ENCODE results near the gene AOPEP.
"Not testable (repeated sequence)": the region's sequence is repeated elsewhere in the genome, so short reads cannot be mapped to it uniquely, and the experiment has no call there.

AOPEP gene

GRCh38 chr9:94872891-94873511, 146.5 kb downstream of the AOPEP start:
- Histone ChIP-seq H3K4me1 (peaks cover 57% of the 10 kb centered on the region), H3K9me3 (no peaks in the 10 kb centered on the region), H3K36me3 (no peaks in the 10 kb centered on the region), H3K27me3 (no peaks in the 10 kb centered on the region), H3K4me3 (ENCODE audit: low read depth, low read length) (peak overlapping the region; percentile 39)
- no peak for TF ChIP-seq CTCF (IDR thresholded peaks at IDR 0.05; ENCODE audit: low read depth, low read length)
- DNase-seq = peak; percentile 44

- Histone ChIP-seq H3K9me3 (no peaks in the 10 kb centered on the region), H3K4me1 (peaks cover 44% of the 10 kb centered on the region), H3K4me3 (ENCODE audit: low read depth, low read length) (no peak overlapping the region), H3K36me3 (no peaks in the 10 kb centered on the region), H3K27me3 (no peaks in the 10 kb centered on the region)
- no peak for DNase-seq
- no peak for TF ChIP-seq CTCF (IDR thresholded peaks at IDR 0.05; ENCODE audit: low read depth, low read length)
Observed at GRCh38 chr9:94874316-94874715, 147.8 kb downstream of the AOPEP start.

GRCh38 chr9:94875300-94876020, 149.0 kb downstream of the AOPEP start:
- Histone ChIP-seq H3K9me3 (no peaks in the 10 kb centered on the region), H3K36me3 (no peaks in the 10 kb centered on the region), H3K27me3 (no peaks in the 10 kb centered on the region), H3K4me1 (peaks cover 38% of the 10 kb centered on the region), H3K4me3 (ENCODE audit: low read depth, low read length) (no peak overlapping the region)
- no peak for DNase-seq
- TF ChIP-seq CTCF (IDR thresholded peaks at IDR 0.05; ENCODE audit: low read depth, low read length) = no peak

GRCh38 chr9:94878804-94879203, 152.3 kb downstream of the AOPEP start:
- not testable (repeated sequence) for H3K4me3 ChIP-seq (ENCODE audit: low read depth, low read length); H3K9me3 ChIP-seq; H3K36me3 ChIP-seq; DNase-seq; H3K27me3 ChIP-seq
- peaks cover 11% of the 10 kb centered on the region for H3K4me1 ChIP-seq

- H3K4me3 ChIP-seq (ENCODE audit: low read depth, low read length) = no peak overlapping the region
- no peak for TF ChIP-seq CTCF (IDR thresholded peaks at IDR 0.05; ENCODE audit: low read depth, low read length)
- H3K9me3 ChIP-seq = no peaks in the 10 kb centered on the region
- H3K36me3 ChIP-seq = no peaks in the 10 kb centered on the region
- DNase-seq = no peak
- H3K27me3 ChIP-seq = no peaks in the 10 kb centered on the region
- H3K4me1 ChIP-seq = peaks cover 10% of the 10 kb centered on the region
Observed at GRCh38 chr9:94879230-94879629, 152.7 kb downstream of the AOPEP start.

GRCh38 chr9:94881023-94881422, 154.5 kb downstream of the AOPEP start:
- H3K27me3 ChIP-seq = no peaks in the 10 kb centered on the region
- H3K9me3 ChIP-seq = no peaks in the 10 kb centered on the region
- no peak for TF ChIP-seq CTCF (IDR thresholded peaks at IDR 0.05; ENCODE audit: low read depth, low read length)
- DNase-seq = no peak
- H3K4me3 ChIP-seq (ENCODE audit: low read depth, low read length) = no peak overlapping the region
- H3K4me1 ChIP-seq = peaks cover 4% of the 10 kb centered on the region
- H3K36me3 ChIP-seq = no peaks in the 10 kb centered on the region
